ENCODE measurements around the gene RFC4. TPM values are rescaled to one million over a fixed set of nuclear protein-coding genes. Genes with fewer than 3 reads are reported as not detected.

The RFC4 gene
- total RNA-seq, 4 donors from 2014 or later = 5.4 to 14.2 (median 11.8) TPM

GRCh38 chr3:186772701-186773417 lies 33.4 kb downstream of the RFC4 start:
- Histone ChIP-seq H3K27me3 (no peaks in the 10 kb centered on the region), H3K4me1 (peaks cover 0 to 12% (median 2%) of the 10 kb centered on the region in 4 donors), H3K27ac (peak overlapping the region in 2 of 4 donors; percentile 43 to 50), H3K9me3 (no peaks in the 10 kb centered on the region), H3K36me3 (no peaks in the 10 kb centered on the region), H3K4me3 (peak overlapping the region; percentile 28 to 55 (median 50))
- DNase-seq (ENCODE audit: low spot score in 2 of 2) = peak; percentile 47 to 53
- TF ChIP-seq CTCF (IDR thresholded peaks at IDR 0.05) (no peak), POLR2A (IDR thresholded peaks at IDR 0.05) (no peak), EP300 (IDR thresholded peaks at IDR 0.05) (no peak)
- 14 to 24% methylated on average over 13 to 28 of the region's 28 CpGs for WGBS, 2 donors

- TF ChIP-seq CTCF (IDR thresholded peaks at IDR 0.05) (no peak), EP300 (IDR thresholded peaks at IDR 0.05) (no peak), POLR2A (IDR thresholded peaks at IDR 0.05) (no peak)
- no peaks in the 10 kb centered on the region for H3K27me3 ChIP-seq
- no peaks in the 10 kb centered on the region for H3K36me3 ChIP-seq
- H3K4me1 ChIP-seq = peaks cover 0 to 12% (median 2%) of the 10 kb centered on the region in 4 donors
- peak overlapping the region in 2 of 4 donors; percentile 43 to 50 for H3K27ac ChIP-seq
- WGBS, 2 donors = 8 to 18% methylated on average over 26 of the region's 26 CpGs
- DNase-seq (ENCODE audit: low spot score in 2 of 2) = no peak
- peak overlapping the region; percentile 28 to 55 (median 50) for H3K4me3 ChIP-seq
- no peaks in the 10 kb centered on the region for H3K9me3 ChIP-seq
Measured at GRCh38 chr3:186772281-186772694, 34.0 kb downstream of the RFC4 start.

- Histone ChIP-seq H3K9me3 (no peaks in the 10 kb centered on the region), H3K36me3 (no peaks in the 10 kb centered on the region), H3K27ac (no peak overlapping the region), H3K27me3 (peaks cover 0 to 14% of the 10 kb centered on the region in 2 donors), H3K4me1 (no peaks in the 10 kb centered on the region), H3K4me3 (no peak overlapping the region)
- no peak for TF ChIP-seq POLR2A (IDR thresholded peaks at IDR 0.05)
- TF ChIP-seq EP300 (IDR thresholded peaks at IDR 0.05) = no peak
- no peak for TF ChIP-seq CTCF (IDR thresholded peaks at IDR 0.05)
- no peak for DNase-seq (ENCODE audit: low spot score in 2 of 2)
- WGBS, 2 donors = 90 to 92% methylated on average over 8 of the region's 8 CpGs
Measured at GRCh38 chr3:186760897-186761447, 45.3 kb downstream of the RFC4 start.

- Histone ChIP-seq H3K9me3 (no peaks in the 10 kb centered on the region), H3K27me3 (peaks cover 0 to 18% of the 10 kb centered on the region in 2 donors), H3K4me1 (no peaks in the 10 kb centered on the region), H3K27ac (no peak overlapping the region), H3K4me3 (no peak overlapping the region), H3K36me3 (no peaks in the 10 kb centered on the region)
- no peak for DNase-seq (ENCODE audit: low spot score in 2 of 2)
- TF ChIP-seq POLR2A (IDR thresholded peaks at IDR 0.05) (no peak), CTCF (IDR thresholded peaks at IDR 0.05) (no peak), EP300 (IDR thresholded peaks at IDR 0.05) (no peak)
- 94 to 97% methylated on average over 10 of the region's 10 CpGs for WGBS, 2 donors
Measured at GRCh38 chr3:186760141-186760833, 46.0 kb downstream of the RFC4 start.

Measured in tibial nerve (tissue), 4 donors.